WTC11 (cell line): ENCODE results near the gene CENATAC.
A peak's percentile ranks its signal among the peaks of the same experiment; 100 is the strongest.

ENCODE experiments used
- CREB1 ChIP-seq: sonication (generic); formaldehyde crosslinking; IDR thresholded peaks from 2 replicates; pipeline ENCODE4 v1.8.0; 2023; ENCODE audit warnings: mild to moderate bottlenecking, missing genetic modification reagents
- E2F5 ChIP-seq: sonication (generic); formaldehyde crosslinking; IDR thresholded peaks from 2 replicates; pipeline ENCODE4 v1.8.1; 2022; ENCODE audit warnings: mild to moderate bottlenecking, moderate library complexity, missing genetic modification reagents
- ESRRA ChIP-seq: sonication (generic); formaldehyde crosslinking; IDR thresholded peaks from 2 replicates; pipeline ENCODE4 v1.8.1; 2022; ENCODE audit warnings: mild to moderate bottlenecking, missing genetic modification reagents, borderline replicate concordance
- FOXP1 ChIP-seq: sonication (generic); formaldehyde crosslinking; IDR thresholded peaks from 2 replicates; pipeline ENCODE4 v1.8.0; 2022; ENCODE audit warnings: missing genetic modification reagents, mild to moderate bottlenecking, moderate library complexity, borderline replicate concordance
- JUN ChIP-seq: sonication (generic); formaldehyde crosslinking; IDR thresholded peaks from 2 replicates; pipeline ENCODE4 v1.8.0; 2023; ENCODE audit warnings: mild to moderate bottlenecking, missing genetic modification reagents
- MAX ChIP-seq: sonication (generic); formaldehyde crosslinking; IDR thresholded peaks from 2 replicates; pipeline ENCODE4 v1.8.0; 2022; ENCODE audit warnings: mild to moderate bottlenecking, missing genetic modification reagents
- TEAD4 ChIP-seq: sonication (generic); formaldehyde crosslinking; IDR thresholded peaks from 2 replicates; pipeline ENCODE4 v1.8.0; 2022; ENCODE audit warnings: mild to moderate bottlenecking, missing genetic modification reagents
- ZMAT4 ChIP-seq: fragments of 250-450 bp; sonication (Bioruptor Pico); IDR thresholded peaks from 2 replicates; pipeline ENCODE4 v1.9.0; 2021; ENCODE audit warnings: mild to moderate bottlenecking
- TF ChIP-seq, protein P1 (sequence below): fragments of 200-600 bp; IDR thresholded peaks from 2 replicates; pipeline ENCODE4 v1.8.0; 2022; ENCODE audit warnings: antibody characterized with exemption
- TF ChIP-seq, protein P2 (sequence below): sonication (generic); formaldehyde crosslinking; conservative IDR thresholded peaks from 2 replicates; pipeline ENCODE4 v1.8.1; 2023; ENCODE audit warnings: mild to moderate bottlenecking, low read depth, missing genetic modification reagents, moderate library complexity
- TF ChIP-seq, protein P3 (sequence below): sonication (generic); formaldehyde crosslinking; IDR thresholded peaks from 2 replicates; pipeline ENCODE4 v1.8.0; 2023; ENCODE audit warnings: missing genetic modification reagents
- TF ChIP-seq, protein P4 (sequence below): sonication (generic); formaldehyde crosslinking; IDR thresholded peaks from 2 replicates; pipeline ENCODE4 v1.8.1; 2023; ENCODE audit warnings: mild to moderate bottlenecking, missing genetic modification reagents, moderate library complexity

DNA sequence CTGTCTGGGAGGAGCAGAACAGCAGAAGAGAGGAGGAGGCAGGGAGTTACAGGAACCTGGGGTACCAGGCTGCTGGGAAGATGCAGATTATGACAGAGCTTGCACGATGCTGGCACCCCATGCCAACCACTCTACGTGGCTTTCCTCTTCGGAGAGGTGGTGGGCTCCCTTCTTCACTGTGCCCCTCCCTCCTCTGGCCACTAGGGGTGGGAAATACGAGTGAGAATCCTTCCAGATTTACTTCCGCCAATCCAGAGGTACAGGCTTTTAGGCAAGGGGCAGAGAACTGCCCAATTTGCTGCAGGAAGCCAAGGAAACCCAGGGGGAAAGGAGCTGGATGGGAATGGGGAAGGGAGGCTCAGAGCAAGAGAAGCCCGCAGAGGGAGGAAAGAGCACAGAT is 46.8 kb downstream of the CENATAC start:
- TF ChIP-seq JUN (CRISPR knock-in tag) (no peak), FOXP1 (CRISPR knock-in tag) (no peak), E2F5 (no peak), MAX (CRISPR knock-in tag) (no peak), CREB1 (CRISPR knock-in tag) (no peak), TEAD4 (CRISPR knock-in tag) (no peak), ZMAT4 (no peak), ESRRA (CRISPR knock-in tag) (no peak)
- TF ChIP-seq, protein P1, sequence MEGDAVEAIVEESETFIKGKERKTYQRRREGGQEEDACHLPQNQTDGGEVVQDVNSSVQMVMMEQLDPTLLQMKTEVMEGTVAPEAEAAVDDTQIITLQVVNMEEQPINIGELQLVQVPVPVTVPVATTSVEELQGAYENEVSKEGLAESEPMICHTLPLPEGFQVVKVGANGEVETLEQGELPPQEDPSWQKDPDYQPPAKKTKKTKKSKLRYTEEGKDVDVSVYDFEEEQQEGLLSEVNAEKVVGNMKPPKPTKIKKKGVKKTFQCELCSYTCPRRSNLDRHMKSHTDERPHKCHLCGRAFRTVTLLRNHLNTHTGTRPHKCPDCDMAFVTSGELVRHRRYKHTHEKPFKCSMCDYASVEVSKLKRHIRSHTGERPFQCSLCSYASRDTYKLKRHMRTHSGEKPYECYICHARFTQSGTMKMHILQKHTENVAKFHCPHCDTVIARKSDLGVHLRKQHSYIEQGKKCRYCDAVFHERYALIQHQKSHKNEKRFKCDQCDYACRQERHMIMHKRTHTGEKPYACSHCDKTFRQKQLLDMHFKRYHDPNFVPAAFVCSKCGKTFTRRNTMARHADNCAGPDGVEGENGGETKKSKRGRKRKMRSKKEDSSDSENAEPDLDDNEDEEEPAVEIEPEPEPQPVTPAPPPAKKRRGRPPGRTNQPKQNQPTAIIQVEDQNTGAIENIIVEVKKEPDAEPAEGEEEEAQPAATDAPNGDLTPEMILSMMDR: peak; percentile 36
- TF ChIP-seq, protein P2, sequence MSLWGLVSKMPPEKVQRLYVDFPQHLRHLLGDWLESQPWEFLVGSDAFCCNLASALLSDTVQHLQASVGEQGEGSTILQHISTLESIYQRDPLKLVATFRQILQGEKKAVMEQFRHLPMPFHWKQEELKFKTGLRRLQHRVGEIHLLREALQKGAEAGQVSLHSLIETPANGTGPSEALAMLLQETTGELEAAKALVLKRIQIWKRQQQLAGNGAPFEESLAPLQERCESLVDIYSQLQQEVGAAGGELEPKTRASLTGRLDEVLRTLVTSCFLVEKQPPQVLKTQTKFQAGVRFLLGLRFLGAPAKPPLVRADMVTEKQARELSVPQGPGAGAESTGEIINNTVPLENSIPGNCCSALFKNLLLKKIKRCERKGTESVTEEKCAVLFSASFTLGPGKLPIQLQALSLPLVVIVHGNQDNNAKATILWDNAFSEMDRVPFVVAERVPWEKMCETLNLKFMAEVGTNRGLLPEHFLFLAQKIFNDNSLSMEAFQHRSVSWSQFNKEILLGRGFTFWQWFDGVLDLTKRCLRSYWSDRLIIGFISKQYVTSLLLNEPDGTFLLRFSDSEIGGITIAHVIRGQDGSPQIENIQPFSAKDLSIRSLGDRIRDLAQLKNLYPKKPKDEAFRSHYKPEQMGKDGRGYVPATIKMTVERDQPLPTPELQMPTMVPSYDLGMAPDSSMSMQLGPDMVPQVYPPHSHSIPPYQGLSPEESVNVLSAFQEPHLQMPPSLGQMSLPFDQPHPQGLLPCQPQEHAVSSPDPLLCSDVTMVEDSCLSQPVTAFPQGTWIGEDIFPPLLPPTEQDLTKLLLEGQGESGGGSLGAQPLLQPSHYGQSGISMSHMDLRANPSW (CRISPR knock-in tag): no peak
- TF ChIP-seq, protein P3, sequence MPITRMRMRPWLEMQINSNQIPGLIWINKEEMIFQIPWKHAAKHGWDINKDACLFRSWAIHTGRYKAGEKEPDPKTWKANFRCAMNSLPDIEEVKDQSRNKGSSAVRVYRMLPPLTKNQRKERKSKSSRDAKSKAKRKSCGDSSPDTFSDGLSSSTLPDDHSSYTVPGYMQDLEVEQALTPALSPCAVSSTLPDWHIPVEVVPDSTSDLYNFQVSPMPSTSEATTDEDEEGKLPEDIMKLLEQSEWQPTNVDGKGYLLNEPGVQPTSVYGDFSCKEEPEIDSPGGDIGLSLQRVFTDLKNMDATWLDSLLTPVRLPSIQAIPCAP (CRISPR knock-in tag): no peak
- TF ChIP-seq, protein P4, sequence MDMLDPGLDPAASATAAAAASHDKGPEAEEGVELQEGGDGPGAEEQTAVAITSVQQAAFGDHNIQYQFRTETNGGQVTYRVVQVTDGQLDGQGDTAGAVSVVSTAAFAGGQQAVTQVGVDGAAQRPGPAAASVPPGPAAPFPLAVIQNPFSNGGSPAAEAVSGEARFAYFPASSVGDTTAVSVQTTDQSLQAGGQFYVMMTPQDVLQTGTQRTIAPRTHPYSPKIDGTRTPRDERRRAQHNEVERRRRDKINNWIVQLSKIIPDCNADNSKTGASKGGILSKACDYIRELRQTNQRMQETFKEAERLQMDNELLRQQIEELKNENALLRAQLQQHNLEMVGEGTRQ (CRISPR knock-in tag): no peak
